Measurements from ENCODE around the gene DUSP2. TPM values are rescaled to one million over a fixed set of nuclear protein-coding genes. Genes with fewer than 3 reads are reported as not detected.

The DUSP2 gene
- total and polyA plus RNA-seq, 9 of the 15 experiments (the other 6 are each of a cell fraction or from before 2014, with no cell fraction given), result 0.04 to 0.18 TPM; not detected in 7

GRCh38 chr2:96184188-96184587 is 38.9 kb upstream of the DUSP2 start (continued):
- TF ChIP-seq HMBOX1 (IDR thresholded peaks at IDR 0.05) (no peak), BRD4 (IDR thresholded peaks at IDR 0.05) (no peak), ZBTB33 (CRISPR knock-in tag; IDR thresholded peaks at IDR 0.05) (peak; percentile 39; the same call in 1 of the 2 replicates), SUPT5H (IDR thresholded peaks at IDR 0.05) (peak; percentile 55), ETV6 (IDR thresholded peaks at IDR 0.05; ENCODE audit: borderline replicate concordance in 1 of 2, low read depth in 2 of 2, low read length in 1 of 2) (no peak), ETV6 (CRISPR knock-in tag; IDR thresholded peaks at IDR 0.05; ENCODE audit: borderline replicate concordance) (no peak), POLR2AphosphoS5 (IDR thresholded peaks at IDR 0.05; ENCODE audit: control insufficient read depth, insufficient read depth, low read depth, low read length) (0 out of 2 replicates have a peak, but pooled peaks have one; percentile 20), MED1 (CRISPR knock-in tag; IDR thresholded peaks at IDR 0.05; ENCODE audit: borderline replicate concordance) (no peak), SAFB2 (IDR thresholded peaks at IDR 0.05; ENCODE audit: borderline replicate concordance, low read depth, low read length, severe bottlenecking) (no peak), ZNF518B (CRISPR knock-in tag; IDR thresholded peaks at IDR 0.05) (no peak), ZNF184 (CRISPR knock-in tag; IDR thresholded peaks at IDR 0.05) (no peak), ZNF318 (IDR thresholded peaks at IDR 0.05; ENCODE audit: borderline replicate concordance in 1 of 2, low read depth in 1 of 2) (no peak), PURB (CRISPR knock-in tag; IDR thresholded peaks at IDR 0.05; ENCODE audit: low read depth) (no peak)

Measured in K562 (cell line).